GM18505 (cell line): ENCODE data around the gene YWHAH.

ENCODE experiments used
- ATAC-seq: cut with Tn5 transposase; IDR thresholded peaks from one replicate; pipeline ENCODE4 v1.9.1; 2021; ENCODE audit not compliant: unreplicated experiment
- POLR2A ChIP-seq: IDR thresholded peaks from 4 replicates; pipeline ENCODE4 v1.6.1; 2011; ENCODE audit warnings: borderline replicate concordance; ENCODE audit not compliant: insufficient read depth, insufficient read length; ENCODE audit errors: extremely low read depth

YWHAH gene

GRCh38 chr22:31991102-31991839 lies 46.9 kb downstream of the YWHAH start:
- ATAC-seq, result no peak
- no peak for TF ChIP-seq POLR2A

GRCh38 chr22:31995046-31995445 lies 50.7 kb downstream of the YWHAH start:
- no peak for ATAC-seq
- TF ChIP-seq POLR2A, result no peak

GRCh38 chr22:31995807-31996206 lies 51.5 kb downstream of the YWHAH start:
- TF ChIP-seq POLR2A, result no peak
- ATAC-seq, result no peak

GRCh38 chr22:31998784-31999385 lies 54.5 kb downstream of the YWHAH start:
- ATAC-seq, result no peak
- no peak for TF ChIP-seq POLR2A

GRCh38 chr22:32000181-32000580 lies 55.8 kb downstream of the YWHAH start:
- ATAC-seq, result no peak
- no peak for TF ChIP-seq POLR2A

GRCh38 chr22:32005453-32005852 lies 61.1 kb downstream of the YWHAH start:
- TF ChIP-seq POLR2A, result no peak
- no peak for ATAC-seq
